ENCODE data around the gene ALPI.
"Not testable (repeated sequence)": the region's sequence is repeated elsewhere in the genome, so short reads cannot be mapped to it uniquely, and the experiment has no call there.

Gene ALPI

GRCh38 chr2:232421189-232421785 is 34.7 kb upstream of the ALPI start:
- no peak for DNase-seq

- no peak for DNase-seq
Observed at GRCh38 chr2:232422051-232422450, 33.9 kb upstream of the ALPI start.

- not testable (repeated sequence) for DNase-seq
Observed at GRCh38 chr2:232422996-232423395, 33.0 kb upstream of the ALPI start.

- DNase-seq, result not testable (repeated sequence)
Observed at GRCh38 chr2:232423407-232423806, 32.5 kb upstream of the ALPI start.

DNA sequence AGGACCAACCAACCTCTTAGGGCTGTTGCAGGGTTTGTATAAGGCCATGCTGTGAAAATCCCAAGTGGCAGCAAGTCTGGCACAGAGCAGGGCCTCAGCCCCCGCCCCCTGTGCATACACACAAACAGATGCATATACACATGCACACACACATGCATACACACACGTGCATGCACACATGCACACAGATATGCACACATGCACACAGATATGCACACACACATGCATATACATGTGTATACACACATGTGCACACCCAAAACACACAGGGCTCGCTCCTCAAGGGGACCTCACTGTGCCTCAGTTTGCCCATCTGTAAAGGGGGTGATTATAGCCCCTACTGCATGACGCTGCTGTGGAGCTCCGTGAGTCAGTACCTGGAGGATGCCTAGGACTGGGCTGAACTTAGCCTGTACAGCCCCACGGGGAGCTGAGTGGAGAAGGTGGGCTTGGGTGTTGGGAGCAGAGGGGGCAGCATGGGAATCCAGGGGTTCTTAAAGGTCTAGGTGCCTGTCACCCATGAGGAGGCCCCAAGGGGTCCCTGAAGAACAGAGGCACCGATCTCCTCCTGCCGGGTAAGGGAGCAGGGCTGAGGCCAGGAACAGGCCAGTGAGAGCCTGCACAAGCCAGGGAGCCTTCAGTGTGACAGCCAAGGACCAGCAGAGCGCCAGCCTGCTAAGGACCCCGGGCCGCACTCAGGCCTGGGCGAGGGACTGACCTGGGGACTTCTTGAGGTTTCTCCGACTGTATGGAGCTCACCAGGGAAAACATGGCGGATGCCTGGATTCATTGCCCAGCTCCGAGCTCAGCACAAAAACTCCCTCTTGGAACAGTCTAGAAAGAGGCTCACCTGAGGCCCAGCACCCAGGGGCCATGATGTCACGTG is 24.0 kb upstream of the ALPI start:
- DNase-seq, result no peak

- no peak for DNase-seq
Observed at GRCh38 chr2:232432598-232433184, 23.3 kb upstream of the ALPI start.

DNA sequence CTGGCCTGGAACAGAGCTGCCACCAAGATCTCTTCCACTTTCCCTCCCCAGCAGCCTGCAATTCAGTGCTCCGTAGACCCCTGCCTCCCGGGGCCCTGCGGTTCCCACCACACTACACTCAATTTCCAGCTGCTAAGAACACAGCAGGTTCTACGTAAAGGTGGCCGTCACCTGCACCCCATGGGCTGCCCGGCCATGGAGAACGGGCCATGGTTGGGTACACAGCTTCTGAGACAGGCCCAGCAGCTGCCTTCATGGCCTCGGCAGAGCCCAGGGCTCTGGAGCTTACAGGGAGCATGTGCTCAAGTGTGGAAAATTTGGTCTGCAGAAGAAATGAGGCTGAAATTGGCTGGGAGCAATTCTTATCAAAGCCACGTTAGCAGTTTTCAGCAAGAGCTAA is 22.3 kb upstream of the ALPI start:
- DNase-seq, result not testable (repeated sequence)

GRCh38 chr2:232434091-232434490 is 21.9 kb upstream of the ALPI start:
- DNase-seq, result no peak

GRCh38 chr2:232434563-232435374 is 21.2 kb upstream of the ALPI start:
- DNase-seq, result no peak

- DNase-seq, result no peak
Observed at GRCh38 chr2:232435375-232435648, 20.6 kb upstream of the ALPI start.

GRCh38 chr2:232435805-232436204 is 20.1 kb upstream of the ALPI start:
- DNase-seq, result no peak

DNA sequence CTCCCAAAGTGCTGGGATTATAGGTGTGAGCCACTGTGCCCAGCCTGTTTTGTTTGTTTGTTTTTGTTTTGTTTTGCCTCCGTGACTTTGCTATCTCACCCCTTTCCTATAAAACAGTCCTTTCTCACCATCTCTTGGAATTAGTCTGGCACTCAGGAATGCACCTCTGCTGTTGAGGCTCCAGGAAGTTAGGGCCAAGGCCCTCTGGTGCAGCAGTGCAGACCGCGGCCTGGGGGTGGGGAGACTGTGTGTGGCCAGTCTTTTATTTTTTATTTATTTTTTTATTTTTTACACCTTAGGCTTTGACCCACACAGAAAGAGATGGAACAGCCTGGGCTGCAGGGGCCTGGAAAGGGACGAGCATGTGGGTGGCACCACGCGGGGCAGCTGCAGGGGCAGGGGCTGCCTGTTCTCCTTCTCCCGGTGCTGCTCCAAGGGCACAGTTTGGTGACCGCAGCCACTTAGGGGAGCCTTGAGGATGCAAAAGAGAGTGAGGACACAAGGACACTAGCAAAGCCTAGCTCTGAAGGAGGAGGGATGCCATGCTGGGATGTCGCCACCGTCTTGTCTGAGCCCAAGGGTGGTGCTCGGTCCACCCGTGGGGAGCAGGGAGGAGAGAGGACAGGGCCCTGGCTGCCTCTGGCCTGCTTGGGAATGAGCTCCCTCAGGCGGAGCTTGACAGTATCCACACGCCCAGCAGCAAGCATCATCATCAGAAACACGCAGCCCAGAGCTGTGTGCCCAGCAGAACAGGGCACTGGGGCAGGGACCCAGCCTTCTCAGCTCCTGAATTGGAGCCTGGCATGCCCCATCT is 19.4 kb upstream of the ALPI start:
- DNase-seq, result no peak

DNA sequence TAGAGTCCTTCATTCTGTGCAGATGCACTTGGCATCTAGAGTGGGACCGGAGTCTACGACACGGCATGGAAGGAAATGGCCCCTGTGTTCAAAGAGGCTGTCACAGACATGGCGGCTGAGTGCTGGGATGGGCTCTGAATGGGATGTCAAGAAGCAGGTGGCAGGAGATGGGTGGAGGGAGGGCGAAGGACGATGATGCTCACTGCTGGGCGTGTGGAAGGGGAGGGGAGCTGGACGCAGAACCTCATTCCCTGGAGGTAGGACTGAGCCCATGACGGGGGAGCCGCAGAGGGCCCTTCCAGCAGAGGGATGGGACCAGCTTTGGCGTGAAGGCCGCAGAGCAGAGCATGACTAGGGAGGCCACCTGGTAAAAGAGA is 18.8 kb upstream of the ALPI start:
- no peak for DNase-seq

DNA sequence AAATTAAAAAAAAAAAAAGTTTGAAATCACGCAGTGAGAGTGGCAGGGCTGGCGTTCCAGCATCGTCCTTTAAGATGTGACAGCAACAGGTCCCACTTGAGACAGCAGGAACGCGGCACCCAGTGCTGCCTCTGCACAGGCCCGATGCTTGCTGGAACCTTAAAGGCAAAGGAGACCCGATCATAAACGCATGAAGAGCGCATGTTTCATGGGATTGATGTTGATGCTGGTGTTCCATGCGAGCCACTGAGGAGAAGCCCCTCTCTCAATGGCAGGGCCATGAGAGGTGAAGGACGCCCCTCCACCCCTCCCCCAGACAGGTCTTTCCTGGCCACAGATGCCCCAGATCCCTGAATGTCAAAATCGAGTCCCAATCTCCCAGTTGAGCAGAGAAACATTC is 17.9 kb upstream of the ALPI start:
- no peak for DNase-seq

DNA sequence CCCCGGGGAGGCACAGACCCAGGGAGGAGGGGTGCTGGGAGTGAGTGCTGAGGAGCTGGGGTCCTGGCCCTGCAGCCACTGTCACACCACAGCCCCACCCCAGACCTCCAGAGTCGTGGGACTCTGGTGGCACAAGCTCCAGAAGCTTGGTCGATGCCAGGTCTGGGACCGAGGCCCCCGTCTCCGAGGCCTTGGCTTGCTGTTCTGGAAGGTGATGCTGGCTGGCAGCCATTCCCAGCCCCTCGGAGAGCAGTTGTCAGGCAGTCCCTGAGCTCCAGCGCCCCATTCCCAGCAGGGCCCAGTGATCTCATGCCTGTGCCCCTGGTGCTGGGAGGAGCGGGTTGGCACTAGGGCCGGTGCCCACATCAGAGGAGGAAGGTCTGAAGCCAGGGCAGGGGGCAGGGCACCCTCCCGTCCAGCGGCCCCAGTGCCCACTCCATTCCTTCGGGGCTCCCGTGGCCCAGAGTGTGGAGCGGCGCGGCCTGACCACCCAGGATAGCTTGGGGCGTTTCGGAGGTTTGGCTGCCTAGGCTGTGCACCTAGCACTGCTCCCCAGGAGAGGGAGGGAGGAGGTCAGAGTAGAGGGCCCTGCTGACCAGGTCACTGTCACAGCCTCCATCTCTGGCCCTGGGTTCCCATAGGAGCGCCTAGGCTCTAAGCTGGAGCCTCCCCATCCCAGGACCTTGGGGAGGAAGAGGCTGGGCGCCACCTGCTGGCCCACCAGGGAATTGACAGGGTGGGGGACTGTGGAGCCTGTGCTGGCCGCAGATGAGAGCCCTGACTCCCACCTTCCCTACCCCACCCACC is 16.8 kb upstream of the ALPI start:
- DNase-seq, result peak; percentile 3

- no peak for DNase-seq
Observed at GRCh38 chr2:232439758-232440135, 16.2 kb upstream of the ALPI start.

DNA sequence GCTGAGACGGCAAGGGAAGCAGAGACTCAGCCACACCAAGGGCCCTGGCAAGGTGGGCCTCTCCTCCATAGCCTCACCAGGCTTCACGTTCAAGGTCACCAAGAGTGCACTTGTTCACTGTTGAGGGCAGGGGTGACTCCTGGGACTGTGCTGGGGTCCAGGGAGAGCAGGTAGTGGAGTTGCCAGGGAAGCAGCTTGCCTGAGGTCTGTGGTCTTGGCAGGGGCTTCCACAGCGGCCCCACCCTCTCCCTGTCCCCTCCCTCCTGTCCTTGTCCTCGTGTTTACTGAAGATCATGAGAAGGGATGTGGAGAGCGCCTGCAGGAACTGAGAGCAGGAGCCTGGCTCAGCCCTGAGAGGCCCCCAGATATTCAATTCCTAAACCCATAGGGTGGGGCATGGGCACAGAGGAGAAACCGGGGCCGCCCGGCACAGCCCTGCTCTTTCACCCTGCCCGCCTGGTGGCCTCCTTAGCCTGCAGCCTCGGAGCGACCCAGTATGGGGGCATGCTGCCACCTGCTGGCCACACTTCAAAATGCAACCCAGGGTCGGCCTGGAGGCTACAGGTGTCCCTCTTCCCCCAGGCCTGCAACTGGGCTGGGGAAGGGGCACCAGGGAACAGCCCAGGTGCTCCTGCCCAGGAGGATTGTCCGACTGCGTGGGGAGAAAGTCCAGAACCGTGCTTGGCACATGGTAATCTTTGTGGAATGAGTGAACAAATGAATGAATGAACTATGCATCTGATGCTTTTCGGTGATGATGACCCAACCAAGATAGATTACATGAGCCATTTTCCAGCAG is 15.5 kb upstream of the ALPI start:
- DNase-seq, result peak; percentile 33

GRCh38 chr2:232441147-232441651 is 14.8 kb upstream of the ALPI start:
- DNase-seq, result no peak

- not testable (repeated sequence) for DNase-seq
Observed at GRCh38 chr2:232441922-232442321, 14.0 kb upstream of the ALPI start.

GRCh38 chr2:232442431-232442830 is 13.5 kb upstream of the ALPI start:
- not testable (repeated sequence) for DNase-seq

DNA sequence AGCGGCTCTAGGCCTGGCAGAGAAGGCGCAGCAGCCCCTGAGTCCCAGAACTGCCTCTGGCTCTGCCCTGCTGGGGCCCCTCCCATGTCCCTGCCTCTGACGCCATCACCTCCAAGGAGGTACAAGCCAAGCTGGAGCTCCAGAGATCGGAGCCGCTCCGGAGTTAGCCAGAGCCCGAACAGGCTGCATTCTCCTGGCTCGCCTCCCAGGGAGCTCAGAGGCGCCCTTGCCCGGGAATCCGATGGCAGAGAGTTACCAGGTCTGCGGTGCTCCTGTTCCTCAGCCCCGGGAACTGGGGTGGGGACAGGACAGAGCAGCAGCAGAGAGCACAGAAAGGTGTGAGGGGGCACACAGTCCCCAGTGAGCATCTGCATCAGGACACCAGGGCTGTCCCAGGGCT is 12.9 kb upstream of the ALPI start:
- DNase-seq, result not testable (repeated sequence)

All from NCI-H774 (cell line).